ENCODE measurements around the gene LRRC8D.

The LRRC8D gene

GRCh38 chr1:89779151-89779940, 41.5 kb upstream of the LRRC8D start:
- DNase-seq = no peak
- no peak overlapping the region for H2BK5ac ChIP-seq (ENCODE audit: low read depth, low read length, poor library complexity, severe bottlenecking)
- H4K91ac ChIP-seq (ENCODE audit: low read length) = no peak overlapping the region
- no peak overlapping the region for H3K4me3 ChIP-seq (ENCODE audit: insufficient read depth in 1 of 2, low read depth in 1 of 2, low read length in 2 of 2)
- peaks cover 0 to 3% of the 10 kb centered on the region in 2 experiments for H3K27me3 ChIP-seq (ENCODE audit: control insufficient read depth in 1 of 2, insufficient read depth in 1 of 2, low read length in 2 of 2)
- H3K23ac ChIP-seq (ENCODE audit: low read length in 2 of 2) = no peak overlapping the region
- WGBS = 90% methylated on average over 5 of the region's 6 CpGs
- H2BK120ac ChIP-seq (ENCODE audit: low read depth, low read length) = no peak overlapping the region
- H3K14ac ChIP-seq (ENCODE audit: low read length in 2 of 2) = no peak overlapping the region
- H2AFZ ChIP-seq (ENCODE audit: low read depth, low read length) = no peak overlapping the region
- H3K79me1 ChIP-seq (replicated peaks; ENCODE audit: low read length, poor library complexity, severe bottlenecking) = no peaks in the 10 kb centered on the region
- no peaks in the 10 kb centered on the region for H3K9me3 ChIP-seq (ENCODE audit: control insufficient read depth, low read length)
- no peak overlapping the region for H3K27ac ChIP-seq (ENCODE audit: low read length, poor library complexity, severe bottlenecking)
- no peak overlapping the region for H3K9ac ChIP-seq (ENCODE audit: low read length)
- H4K8ac ChIP-seq (ENCODE audit: low read length) = no peak overlapping the region
- no peak overlapping the region for H2BK15ac ChIP-seq (ENCODE audit: low read depth, poor library complexity, severe bottlenecking)
- H3K4me1 ChIP-seq (ENCODE audit: control insufficient read depth, insufficient read depth, low read depth, low read length) = peaks cover 8% of the 10 kb centered on the region
- no peak overlapping the region for H3K4me2 ChIP-seq (ENCODE audit: low read length, poor library complexity, severe bottlenecking)
- no peak overlapping the region for H3K18ac ChIP-seq (ENCODE audit: low read depth in 1 of 2, low read length in 2 of 2)
- H3K36me3 ChIP-seq (ENCODE audit: control insufficient read depth in 1 of 2, insufficient read depth in 2 of 2, low read depth in 1 of 2, low read length in 2 of 2) = no peaks in the 10 kb centered on the region
- no peak overlapping the region for H3K4ac ChIP-seq (ENCODE audit: low read depth in 1 of 2, low read length in 2 of 2)
- H2AK5ac ChIP-seq (ENCODE audit: low read length, severe bottlenecking) = no peak overlapping the region
- H2BK12ac ChIP-seq (ENCODE audit: low read length in 2 of 2) = no peak overlapping the region

DNA sequence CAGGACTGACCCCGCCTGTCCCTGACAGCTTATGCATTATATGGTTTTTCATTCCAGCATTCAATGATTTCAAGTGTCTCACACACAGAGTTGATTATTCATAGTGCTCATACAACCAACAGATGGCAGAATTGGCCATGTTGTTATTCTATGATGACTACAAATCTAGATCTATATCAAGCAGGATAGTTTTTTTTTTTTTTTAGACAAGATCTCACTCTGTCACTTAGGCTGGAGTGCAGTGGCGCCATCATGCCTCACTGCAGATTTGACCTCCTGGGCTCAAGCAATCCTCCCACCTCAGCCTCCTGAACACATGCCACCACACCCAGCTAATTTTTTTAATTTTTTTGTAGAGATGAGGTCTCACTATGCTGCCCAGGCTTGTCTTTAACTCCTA, 40.1 kb upstream of the LRRC8D start:
- H3K27ac ChIP-seq (ENCODE audit: low read length, poor library complexity, severe bottlenecking) = no peak overlapping the region
- no peaks in the 10 kb centered on the region for H3K36me3 ChIP-seq (ENCODE audit: control insufficient read depth in 1 of 2, insufficient read depth in 2 of 2, low read depth in 1 of 2, low read length in 2 of 2)
- no peak overlapping the region for H2BK15ac ChIP-seq (ENCODE audit: low read depth, poor library complexity, severe bottlenecking)
- H3K4me1 ChIP-seq (ENCODE audit: control insufficient read depth, insufficient read depth, low read depth, low read length) = peaks cover 8% of the 10 kb centered on the region
- no peak overlapping the region for H2AFZ ChIP-seq (ENCODE audit: low read depth, low read length)
- no peak overlapping the region for H3K23ac ChIP-seq (ENCODE audit: low read length in 2 of 2)
- no peak overlapping the region for H3K4me3 ChIP-seq (ENCODE audit: insufficient read depth in 1 of 2, low read depth in 1 of 2, low read length in 2 of 2)
- 89% methylated on average over 2 of the region's 2 CpGs for WGBS
- no peak overlapping the region for H3K9ac ChIP-seq (ENCODE audit: low read length)
- H3K9me3 ChIP-seq (ENCODE audit: control insufficient read depth, low read length) = no peaks in the 10 kb centered on the region
- no peak overlapping the region for H2BK12ac ChIP-seq (ENCODE audit: low read length in 2 of 2)
- H3K18ac ChIP-seq (ENCODE audit: low read depth in 1 of 2, low read length in 2 of 2) = no peak overlapping the region
- peak; percentile 62 for DNase-seq
- no peak overlapping the region for H2BK120ac ChIP-seq (ENCODE audit: low read depth, low read length)
- no peak overlapping the region for H4K91ac ChIP-seq (ENCODE audit: low read length)
- no peak overlapping the region for H3K4ac ChIP-seq (ENCODE audit: low read depth in 1 of 2, low read length in 2 of 2)
- no peak overlapping the region for H3K4me2 ChIP-seq (ENCODE audit: low read length, poor library complexity, severe bottlenecking)
- no peak overlapping the region for H2BK5ac ChIP-seq (ENCODE audit: low read depth, low read length, poor library complexity, severe bottlenecking)
- H3K14ac ChIP-seq (ENCODE audit: low read length in 2 of 2) = no peak overlapping the region
- no peak overlapping the region for H4K8ac ChIP-seq (ENCODE audit: low read length)
- H2AK5ac ChIP-seq (ENCODE audit: low read length, severe bottlenecking) = no peak overlapping the region
- no peaks in the 10 kb centered on the region for H3K79me1 ChIP-seq (replicated peaks; ENCODE audit: low read length, poor library complexity, severe bottlenecking)
- peaks cover 0 to 3% of the 10 kb centered on the region in 2 experiments for H3K27me3 ChIP-seq (ENCODE audit: control insufficient read depth in 1 of 2, insufficient read depth in 1 of 2, low read length in 2 of 2)

DNA sequence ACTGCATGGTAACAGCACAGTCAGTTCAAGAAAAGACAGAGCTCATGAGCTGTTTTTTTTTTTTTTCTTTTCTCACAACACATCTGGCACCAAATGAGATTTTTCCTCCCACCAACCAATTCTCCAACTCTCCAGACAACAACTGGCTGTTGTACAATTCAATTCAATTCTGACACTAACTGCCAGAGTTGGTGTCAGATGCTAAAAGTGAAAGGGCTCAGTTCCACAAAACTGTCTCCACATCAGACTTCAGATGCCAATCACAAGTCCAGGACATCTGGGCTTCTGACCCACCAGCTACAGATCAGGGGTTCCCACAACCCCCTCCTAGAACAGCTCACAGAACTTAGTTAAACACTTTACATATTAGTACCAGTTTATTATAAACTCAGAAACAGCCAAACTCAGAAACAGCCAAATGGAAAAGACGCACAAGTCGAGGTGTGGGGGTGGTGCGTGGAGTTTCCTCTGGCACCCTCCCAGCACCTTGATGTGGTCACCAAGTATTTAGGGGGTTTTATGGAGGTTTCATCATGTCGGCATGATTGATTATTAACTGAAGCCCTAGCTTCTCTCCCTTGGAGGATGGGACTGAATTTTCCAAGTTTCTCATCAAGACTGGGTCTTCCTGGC, 39.2 kb upstream of the LRRC8D start:
- H3K27ac ChIP-seq (ENCODE audit: low read length, poor library complexity, severe bottlenecking) = peak overlapping the region; percentile 48
- no peak overlapping the region for H2BK5ac ChIP-seq (ENCODE audit: low read depth, low read length, poor library complexity, severe bottlenecking)
- H3K4me3 ChIP-seq (ENCODE audit: insufficient read depth in 1 of 2, low read depth in 1 of 2, low read length in 2 of 2) = no peak overlapping the region
- H3K4me1 ChIP-seq (ENCODE audit: control insufficient read depth, insufficient read depth, low read depth, low read length) = peaks cover 8% of the 10 kb centered on the region
- no peak overlapping the region for H3K14ac ChIP-seq (ENCODE audit: low read length in 2 of 2)
- no peak overlapping the region for H4K91ac ChIP-seq (ENCODE audit: low read length)
- H3K23ac ChIP-seq (ENCODE audit: low read length in 2 of 2) = no peak overlapping the region
- no peak overlapping the region for H3K18ac ChIP-seq (ENCODE audit: low read depth in 1 of 2, low read length in 2 of 2)
- DNase-seq = no peak
- no peak overlapping the region for H3K9ac ChIP-seq (ENCODE audit: low read length)
- H2AK5ac ChIP-seq (ENCODE audit: low read length, severe bottlenecking) = no peak overlapping the region
- H3K36me3 ChIP-seq (ENCODE audit: control insufficient read depth in 1 of 2, insufficient read depth in 2 of 2, low read depth in 1 of 2, low read length in 2 of 2) = no peaks in the 10 kb centered on the region
- 83% methylated on average over 4 of the region's 4 CpGs for WGBS
- H3K9me3 ChIP-seq (ENCODE audit: control insufficient read depth, low read length) = no peaks in the 10 kb centered on the region
- no peak overlapping the region for H2AFZ ChIP-seq (ENCODE audit: low read depth, low read length)
- no peak overlapping the region for H2BK12ac ChIP-seq (ENCODE audit: low read length in 2 of 2)
- H4K8ac ChIP-seq (ENCODE audit: low read length) = no peak overlapping the region
- no peak overlapping the region for H2BK15ac ChIP-seq (ENCODE audit: low read depth, poor library complexity, severe bottlenecking)
- no peak overlapping the region for H2BK120ac ChIP-seq (ENCODE audit: low read depth, low read length)
- H3K27me3 ChIP-seq (ENCODE audit: control insufficient read depth in 1 of 2, insufficient read depth in 1 of 2, low read length in 2 of 2) = peaks cover 0 to 3% of the 10 kb centered on the region in 2 experiments
- H3K4ac ChIP-seq (ENCODE audit: low read depth in 1 of 2, low read length in 2 of 2) = no peak overlapping the region
- H3K4me2 ChIP-seq (ENCODE audit: low read length, poor library complexity, severe bottlenecking) = peak overlapping the region; percentile 59
- H3K79me1 ChIP-seq (replicated peaks; ENCODE audit: low read length, poor library complexity, severe bottlenecking) = no peaks in the 10 kb centered on the region

DNA sequence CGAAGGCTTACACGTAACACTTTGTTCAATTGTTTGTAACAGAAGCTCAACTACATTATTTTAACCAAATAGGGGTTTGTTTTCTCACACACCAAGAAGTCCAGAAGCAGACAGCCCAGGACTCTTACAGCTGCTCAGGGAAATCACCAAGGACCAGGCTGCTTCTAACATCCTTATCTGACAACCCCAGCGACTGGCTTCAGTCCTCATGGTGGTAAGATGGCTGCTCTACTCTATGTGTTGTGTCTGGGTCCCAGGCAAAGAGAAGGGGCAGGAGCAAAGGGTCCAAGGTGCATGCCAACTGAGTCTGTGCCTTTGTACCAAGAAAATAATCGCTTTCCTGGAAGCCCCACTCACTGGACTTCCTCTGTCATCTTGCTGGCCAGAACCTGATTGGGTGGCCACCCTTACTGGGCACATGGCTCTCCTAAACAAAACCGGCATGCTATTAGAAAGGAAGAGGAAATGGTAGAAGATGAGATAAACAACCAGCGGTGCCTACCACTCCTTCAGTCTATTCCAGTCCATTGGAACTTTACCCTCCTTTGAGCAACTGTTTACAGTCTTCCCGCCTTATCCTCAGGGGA, 34.1 kb upstream of the LRRC8D start:
- 88% methylated on average over 5 of the region's 7 CpGs for WGBS
- Histone ChIP-seq H3K27ac (ENCODE audit: low read length, poor library complexity, severe bottlenecking) (no peak overlapping the region), H3K4ac (ENCODE audit: low read depth in 1 of 2, low read length in 2 of 2) (no peak overlapping the region), H2BK12ac (ENCODE audit: low read length in 2 of 2) (no peak overlapping the region), H3K4me3 (ENCODE audit: insufficient read depth in 1 of 2, low read depth in 1 of 2, low read length in 2 of 2) (no peak overlapping the region), H3K9me3 (ENCODE audit: control insufficient read depth, low read length) (no peaks in the 10 kb centered on the region), H3K79me1 (replicated peaks; ENCODE audit: low read length, poor library complexity, severe bottlenecking) (no peaks in the 10 kb centered on the region), H3K23ac (ENCODE audit: low read length in 2 of 2) (no peak overlapping the region), H4K8ac (ENCODE audit: low read length) (no peak overlapping the region), H3K9ac (ENCODE audit: low read length) (no peak overlapping the region), H3K14ac (ENCODE audit: low read length in 2 of 2) (no peak overlapping the region), H2BK120ac (ENCODE audit: low read depth, low read length) (no peak overlapping the region), H4K91ac (ENCODE audit: low read length) (no peak overlapping the region), H3K4me2 (ENCODE audit: low read length, poor library complexity, severe bottlenecking) (no peak overlapping the region), H3K18ac (ENCODE audit: low read depth in 1 of 2, low read length in 2 of 2) (no peak overlapping the region), H2BK15ac (ENCODE audit: low read depth, poor library complexity, severe bottlenecking) (no peak overlapping the region), H2AFZ (ENCODE audit: low read depth, low read length) (no peak overlapping the region), H2AK5ac (ENCODE audit: low read length, severe bottlenecking) (no peak overlapping the region), H2BK5ac (ENCODE audit: low read depth, low read length, poor library complexity, severe bottlenecking) (no peak overlapping the region), H3K4me1 (ENCODE audit: control insufficient read depth, insufficient read depth, low read depth, low read length) (peaks cover 3% of the 10 kb centered on the region), H3K27me3 (ENCODE audit: control insufficient read depth in 1 of 2, insufficient read depth in 1 of 2, low read length in 2 of 2) (peaks cover 0 to 3% of the 10 kb centered on the region in 2 experiments), H3K36me3 (ENCODE audit: control insufficient read depth in 1 of 2, insufficient read depth in 2 of 2, low read depth in 1 of 2, low read length in 2 of 2) (no peaks in the 10 kb centered on the region)
- no peak for DNase-seq
